Duodenal mucosa (tissue), 2 donors: ENCODE measurements around the gene LMCD1.

Experiments used
- H3K27ac ChIP-seq: one replicate; pipeline ENCODE4 v1.7.0; 2013; ENCODE audit warnings: low read depth, low read length
- H3K27me3 ChIP-seq, 2 donors: one replicate each; pipeline ENCODE4 v1.7.0; 2013; ENCODE audit warnings: low read length in 2 of 2, control low read depth in 1 of 2; ENCODE audit not compliant: insufficient read depth in 2 of 2, control insufficient read depth in 1 of 2
- H3K36me3 ChIP-seq, 2 donors: one replicate each; pipeline ENCODE4 v1.7.0; 2013; ENCODE audit warnings: low read length in 2 of 2, control low read depth in 1 of 2; ENCODE audit not compliant: insufficient read depth in 2 of 2, control insufficient read depth in 1 of 2
- H3K4me1 ChIP-seq, 2 donors: one replicate each; pipeline ENCODE4 v1.7.0; 2013; ENCODE audit warnings: low read length in 2 of 2, control low read depth in 1 of 2; ENCODE audit not compliant: insufficient read depth in 2 of 2, control insufficient read depth in 1 of 2
- H3K4me3 ChIP-seq, 2 donors: one replicate each; pipeline ENCODE4 v1.7.0; 2013; ENCODE audit warnings: low read length in 2 of 2, low read depth in 1 of 2
- H3K9ac ChIP-seq, 2 donors: one replicate each; pipeline ENCODE4 v1.7.0; 2013; ENCODE audit warnings: low read length in 2 of 2, low read depth in 1 of 2
- H3K9me3 ChIP-seq, 2 donors: one replicate each; pipeline ENCODE4 v1.7.0; 2013; ENCODE audit warnings: low read length in 2 of 2, control low read depth in 1 of 2; ENCODE audit not compliant: control insufficient read depth in 1 of 2

LMCD1 gene

DNA sequence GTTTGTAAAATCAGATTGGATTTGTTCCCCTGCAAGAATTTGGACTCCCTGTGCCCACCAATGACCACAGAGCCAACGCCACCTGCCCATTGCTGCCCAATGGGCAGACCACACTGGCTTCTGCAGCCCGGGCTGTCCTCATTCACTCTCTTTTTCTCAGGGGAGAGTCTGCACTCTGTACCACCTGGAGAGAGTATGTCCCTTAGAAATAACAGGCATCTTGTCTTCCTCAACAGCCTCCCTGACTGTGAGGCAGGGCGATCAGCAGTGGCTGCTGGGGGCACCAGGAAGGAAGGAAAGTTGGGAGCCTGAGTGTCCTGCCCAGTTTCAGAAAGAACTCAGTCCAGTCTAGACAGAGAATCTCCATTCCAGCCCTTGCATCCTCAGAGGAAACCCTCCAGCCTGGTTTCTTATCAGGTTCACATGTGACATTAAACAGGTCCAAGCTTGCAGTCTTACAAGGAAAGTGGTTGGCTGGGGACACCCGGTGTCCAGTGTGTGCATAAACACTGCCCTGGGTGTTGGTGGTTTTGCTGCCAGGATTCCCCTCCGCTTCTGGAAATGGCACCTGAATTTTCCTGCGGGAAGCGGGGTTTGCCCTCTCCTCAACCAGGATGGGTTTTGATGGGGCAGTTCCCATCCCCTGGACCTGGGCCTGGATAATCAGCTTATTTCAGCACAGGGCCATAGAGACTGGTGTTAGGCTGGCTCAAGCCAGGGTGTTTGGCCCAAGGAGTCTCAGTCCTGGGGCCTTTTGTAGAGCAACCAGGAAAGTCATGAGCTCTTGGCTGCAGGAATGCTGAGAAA, 105.8 kb downstream of the LMCD1 start:
- no peak overlapping the region for H3K9ac ChIP-seq
- H3K9me3 ChIP-seq = no peaks in the 10 kb centered on the region
- H3K27me3 ChIP-seq = no peaks in the 10 kb centered on the region
- H3K36me3 ChIP-seq = no peaks in the 10 kb centered on the region
- no peaks in the 10 kb centered on the region for H3K4me1 ChIP-seq
- H3K27ac ChIP-seq = no peak overlapping the region
- no peak overlapping the region for H3K4me3 ChIP-seq

DNA sequence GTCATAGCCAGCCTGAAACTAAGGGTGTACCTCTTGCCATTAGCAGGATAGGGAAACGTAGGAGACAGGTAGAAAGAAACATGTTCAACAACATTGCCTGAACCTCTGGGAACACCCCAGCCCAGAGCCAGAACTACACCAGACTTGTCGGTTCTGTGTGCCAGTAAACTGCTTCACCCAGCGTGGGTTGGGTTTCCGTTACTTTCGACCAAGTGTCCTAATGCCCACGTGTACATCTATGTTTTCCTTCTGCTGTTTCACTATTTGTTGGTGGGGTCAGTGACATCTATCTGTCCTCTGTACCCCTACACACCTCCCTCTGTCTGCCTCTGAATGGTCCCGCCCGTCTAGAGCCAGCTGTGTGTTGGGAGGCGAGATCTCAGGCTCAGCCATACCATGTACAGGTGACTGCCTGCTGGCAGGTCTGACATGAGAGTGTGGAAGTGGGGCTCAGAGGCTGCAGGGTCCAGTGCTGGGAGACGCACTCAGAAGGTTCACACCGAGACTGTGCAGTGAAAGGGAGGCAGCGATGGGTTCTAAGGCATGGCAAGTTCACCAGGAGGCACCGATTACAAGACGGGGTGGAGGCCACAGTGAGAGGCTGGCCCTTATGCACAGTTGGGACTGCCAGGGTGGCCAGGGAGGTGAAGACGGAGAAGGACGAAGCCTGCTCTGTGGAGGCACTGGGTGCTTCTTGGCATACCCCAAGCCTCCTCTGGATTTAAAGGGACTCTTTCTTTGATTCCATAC, 106.6 kb downstream of the LMCD1 start:
- Histone ChIP-seq H3K4me3 (no peak overlapping the region), H3K4me1 (no peaks in the 10 kb centered on the region), H3K9ac (no peak overlapping the region), H3K9me3 (no peaks in the 10 kb centered on the region), H3K27me3 (no peaks in the 10 kb centered on the region), H3K36me3 (no peaks in the 10 kb centered on the region), H3K27ac (no peak overlapping the region)

DNA sequence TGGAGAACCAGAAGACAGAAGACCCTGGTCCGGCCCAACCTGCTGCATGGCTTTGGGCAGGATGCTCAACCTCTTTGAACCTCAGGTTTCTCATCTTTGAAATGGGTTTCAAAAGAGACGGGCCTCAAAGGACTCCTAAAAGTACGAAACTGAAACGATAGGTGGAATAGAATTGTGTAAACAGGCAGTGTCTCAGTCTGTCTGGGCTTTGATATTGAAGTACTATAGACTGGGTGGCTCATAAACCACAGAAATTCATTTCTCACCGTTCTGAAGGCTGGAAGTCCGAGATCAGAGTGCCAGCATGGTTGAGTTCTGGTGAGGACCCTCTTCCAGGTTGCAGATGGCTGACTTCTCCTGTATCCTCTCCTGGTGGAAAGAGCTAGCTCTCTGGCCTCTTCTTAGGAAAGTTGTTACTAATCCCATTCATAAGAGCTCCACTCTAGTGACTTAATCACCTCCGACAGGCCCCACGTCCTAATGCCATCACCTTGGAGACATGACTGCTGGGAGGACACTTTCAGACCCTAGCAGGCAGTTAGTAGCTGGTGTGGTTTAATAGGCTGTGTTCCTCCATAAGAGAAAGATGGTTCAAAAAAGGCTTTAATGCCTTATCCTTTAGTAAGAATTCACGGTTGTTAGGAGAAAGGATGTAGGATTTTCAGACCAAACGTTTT, 107.3 kb downstream of the LMCD1 start:
- no peaks in the 10 kb centered on the region for H3K36me3 ChIP-seq
- no peaks in the 10 kb centered on the region for H3K27me3 ChIP-seq
- no peak overlapping the region for H3K4me3 ChIP-seq
- no peak overlapping the region for H3K9ac ChIP-seq
- H3K27ac ChIP-seq = no peak overlapping the region
- no peaks in the 10 kb centered on the region for H3K9me3 ChIP-seq
- no peaks in the 10 kb centered on the region for H3K4me1 ChIP-seq

DNA sequence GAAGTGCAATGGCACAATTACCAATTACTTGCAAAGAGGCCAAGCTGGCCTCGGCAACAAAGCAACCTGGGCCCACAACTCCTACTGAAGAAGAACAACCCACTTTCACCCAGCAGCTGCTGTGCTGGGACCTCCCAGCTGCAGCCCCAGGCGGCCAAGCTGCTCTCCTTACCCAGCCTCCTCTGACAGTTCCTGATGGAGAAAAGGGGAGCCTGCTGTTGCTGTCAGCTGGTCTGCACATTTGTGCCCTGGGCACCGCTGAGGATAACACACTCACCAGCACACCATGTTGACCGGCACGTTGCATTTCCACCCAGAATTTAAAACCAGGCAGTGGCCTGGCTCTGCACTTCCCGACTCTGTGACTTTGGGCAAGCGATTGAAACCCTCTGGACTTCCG, 109.3 kb downstream of the LMCD1 start:
- Histone ChIP-seq H3K4me1 (no peaks in the 10 kb centered on the region), H3K27me3 (no peaks in the 10 kb centered on the region), H3K27ac (no peak overlapping the region), H3K9me3 (no peaks in the 10 kb centered on the region), H3K9ac (no peak overlapping the region), H3K4me3 (no peak overlapping the region), H3K36me3 (no peaks in the 10 kb centered on the region)

DNA sequence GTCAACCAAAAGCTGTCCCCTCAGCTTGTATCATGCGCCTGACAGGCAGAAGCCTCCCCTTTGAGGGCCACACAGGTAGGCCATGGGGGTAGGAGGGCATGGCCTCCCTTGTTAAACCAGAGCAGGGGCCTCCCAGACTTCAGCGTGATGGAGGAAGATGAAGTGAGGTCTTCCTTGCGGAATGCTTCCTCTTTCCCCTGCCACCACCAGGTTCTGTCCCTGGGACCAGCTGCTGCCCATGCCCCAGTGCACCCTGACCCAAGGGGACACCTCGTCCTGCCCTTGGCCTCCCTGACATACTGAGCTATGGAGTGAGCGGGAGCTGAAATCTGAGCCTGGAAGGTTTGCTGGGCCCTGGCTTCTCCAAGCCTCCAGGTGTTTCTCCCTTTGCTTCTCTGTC, 116.3 kb downstream of the LMCD1 start:
- Histone ChIP-seq H3K9ac (no peak overlapping the region), H3K27ac (no peak overlapping the region), H3K4me1 (peaks cover 0 to 5% of the 10 kb centered on the region in 2 donors)

DNA sequence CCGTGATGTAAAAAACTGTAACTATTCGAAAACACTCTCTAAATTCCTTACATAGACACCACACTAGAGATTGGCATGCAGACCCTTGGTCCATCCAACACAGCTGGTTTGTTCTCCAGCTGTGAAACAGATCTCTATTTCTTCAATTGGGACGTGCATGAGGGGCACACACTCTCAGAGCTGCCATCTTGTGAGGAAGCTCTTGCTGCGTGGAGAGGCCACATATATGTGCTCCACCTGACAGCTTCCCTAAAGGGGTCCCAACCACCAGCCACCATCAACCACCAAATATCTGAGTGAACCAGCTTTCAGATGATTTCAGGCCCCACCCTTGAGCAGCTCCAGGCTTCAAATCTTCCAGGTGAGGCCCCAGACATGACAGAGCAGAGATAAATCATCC, 117.3 kb downstream of the LMCD1 start:
- H3K4me1 ChIP-seq = peaks cover 5 to 9% of the 10 kb centered on the region in 2 donors
- H3K27ac ChIP-seq = no peak overlapping the region
- H3K9ac ChIP-seq = no peak overlapping the region
- no peaks in the 10 kb centered on the region for H3K36me3 ChIP-seq
- H3K4me3 ChIP-seq = no peak overlapping the region
- no peaks in the 10 kb centered on the region for H3K27me3 ChIP-seq
- H3K9me3 ChIP-seq = peaks cover 0 to 4% of the 10 kb centered on the region in 2 donors

More for the DNA sequence above, 116.3 kb downstream of the LMCD1 start:
- Histone ChIP-seq H3K9me3 (peaks cover 0 to 4% of the 10 kb centered on the region in 2 donors), H3K36me3 (no peaks in the 10 kb centered on the region), H3K27me3 (no peaks in the 10 kb centered on the region), H3K4me3 (no peak overlapping the region)

DNA sequence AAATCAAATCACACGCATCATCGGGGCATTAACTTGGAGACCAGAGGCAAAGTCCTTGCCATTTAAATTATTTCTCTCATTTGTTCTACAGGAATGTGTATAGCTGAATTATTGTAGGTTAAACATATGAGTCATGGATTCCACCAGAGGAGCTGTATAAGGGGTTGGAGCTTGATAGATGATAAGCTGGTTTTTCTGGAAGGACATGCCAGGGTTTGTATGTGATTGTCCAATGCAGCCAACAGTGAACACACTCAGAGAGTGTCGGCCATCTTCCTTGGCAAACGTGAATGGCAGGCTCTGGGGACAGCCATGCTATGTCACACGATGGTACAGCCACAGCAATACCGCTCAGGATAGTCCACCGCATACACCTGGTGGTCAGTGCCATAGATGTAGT, 117.9 kb downstream of the LMCD1 start:
- no peaks in the 10 kb centered on the region for H3K27me3 ChIP-seq
- no peak overlapping the region for H3K27ac ChIP-seq
- H3K36me3 ChIP-seq = no peaks in the 10 kb centered on the region
- peaks cover 0 to 4% of the 10 kb centered on the region in 2 donors for H3K9me3 ChIP-seq
- H3K4me1 ChIP-seq = peaks cover 5 to 9% of the 10 kb centered on the region in 2 donors
- H3K4me3 ChIP-seq = no peak overlapping the region
- H3K9ac ChIP-seq = no peak overlapping the region

DNA sequence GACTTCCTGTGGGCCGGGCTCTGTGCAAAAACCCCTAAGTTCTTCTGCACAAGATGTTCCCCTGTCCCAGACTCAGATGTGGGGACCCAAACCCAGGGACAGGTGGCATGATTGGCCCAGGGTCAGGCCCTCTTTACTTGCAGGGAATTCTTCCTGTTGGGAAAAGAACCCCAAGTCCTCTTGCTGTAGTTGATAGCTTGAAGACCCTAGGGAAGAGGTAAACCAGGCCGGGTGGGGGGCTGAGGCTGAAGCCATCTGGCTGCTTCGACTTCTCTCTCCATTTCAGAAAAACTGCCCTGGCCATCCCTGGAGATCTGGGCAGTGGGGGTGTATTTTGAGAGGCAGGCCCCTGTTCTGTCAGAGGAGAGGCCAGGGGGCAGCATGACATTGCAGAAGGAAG, 119.5 kb downstream of the LMCD1 start:
- Histone ChIP-seq H3K4me1 (peaks cover 5 to 9% of the 10 kb centered on the region in 2 donors), H3K27ac (no peak overlapping the region)

DNA sequence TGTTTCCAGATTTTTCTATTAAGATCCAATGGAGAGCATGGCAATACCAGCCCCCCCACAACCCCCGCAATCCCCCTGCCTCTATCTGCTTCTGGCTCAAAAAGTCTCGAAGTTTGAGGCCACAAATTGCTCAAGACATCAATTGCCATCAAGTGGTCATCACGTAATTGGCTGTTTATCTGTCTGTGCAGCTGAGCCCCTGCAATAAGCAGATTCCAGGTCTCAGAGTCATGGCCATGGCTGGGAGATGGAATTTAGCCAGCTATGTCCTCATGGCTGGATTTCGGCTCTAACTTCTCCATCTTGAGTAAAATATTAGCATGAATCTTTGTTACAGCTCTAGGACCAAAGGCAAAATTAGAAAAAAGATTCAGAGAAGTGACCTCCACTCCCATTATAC, 120.2 kb downstream of the LMCD1 start:
- peaks cover 0 to 4% of the 10 kb centered on the region in 2 donors for H3K9me3 ChIP-seq
- peaks cover 5 to 9% of the 10 kb centered on the region in 2 donors for H3K4me1 ChIP-seq
- H3K27me3 ChIP-seq = no peaks in the 10 kb centered on the region
- H3K9ac ChIP-seq = no peak overlapping the region
- H3K27ac ChIP-seq = no peak overlapping the region
- H3K4me3 ChIP-seq = no peak overlapping the region
- H3K36me3 ChIP-seq = no peaks in the 10 kb centered on the region

More for the DNA sequence above, 119.5 kb downstream of the LMCD1 start:
- peaks cover 0 to 4% of the 10 kb centered on the region in 2 donors for H3K9me3 ChIP-seq
- no peak overlapping the region for H3K4me3 ChIP-seq
- H3K9ac ChIP-seq = no peak overlapping the region
- H3K27me3 ChIP-seq = no peaks in the 10 kb centered on the region
- no peaks in the 10 kb centered on the region for H3K36me3 ChIP-seq
